Colonic mucosa (tissue), 4 donors: ENCODE results near the gene RIMS3. TPM values are rescaled to one million over a fixed set of nuclear protein-coding genes. Genes with fewer than 3 reads are reported as not detected.
A peak's percentile ranks its signal among the peaks of the same experiment; 100 is the strongest.

Experiments
- DNase-seq: peaks from one replicate; pipeline ENCODE4 v3.0.0-alpha.2; 2020
- H3K27ac ChIP-seq: fragments of 200-600 bp; one replicate; pipeline ENCODE4 v1.8.0; 2021
- H3K27me3 ChIP-seq: fragments of 200-600 bp; one replicate; pipeline ENCODE4 v1.8.0; 2021
- H3K36me3 ChIP-seq: fragments of 200-600 bp; one replicate; pipeline ENCODE4 v1.8.0; 2021
- H3K4me1 ChIP-seq: fragments of 200-600 bp; one replicate; pipeline ENCODE4 v1.8.0; 2021; ENCODE audit warnings: mild to moderate bottlenecking
- H3K4me3 ChIP-seq: fragments of 200-600 bp; one replicate; pipeline ENCODE4 v1.8.0; 2021
- H3K9ac ChIP-seq, 2 donors: one replicate each; pipeline ENCODE4 v1.7.0; 2013; ENCODE audit warnings: control low read depth in 2 of 2, low read depth in 2 of 2, low read length in 2 of 2
- H3K9me3 ChIP-seq: fragments of 200-600 bp; one replicate; pipeline ENCODE4 v1.8.0; 2021
- CTCF ChIP-seq: fragments of 200-600 bp; IDR thresholded peaks from one replicate; pipeline ENCODE4 v1.8.0; 2022; ENCODE audit warnings: antibody characterized with exemption, mild to moderate bottlenecking
- intact Hi-C: fragments of 100-400 bp; cut with DNase I; formaldehyde crosslinking; loops from one replicate; pipeline ENCODE4 v1.14.1; 2022
- total RNA-seq, 2 donors: library from RNA; stranded (reverse); fragmentation: NEBNext Ultra II Directional in 1 of 2; extraction: Animal tissue kit (Norgen Biotek cat#: 25700) in 1 of 2; gene quantifications; one replicate each; pipeline ENCODE4 v1.2.1, GENCODE V29; 2021
- donor health status: healthy.
- donor health status: DM: no; HTN: no; CAD: no.
- donor health status: DM: no; HTN: no; CAD: no.

RIMS3 gene
- total RNA-seq, 2 donors from 2014 or later = 7.0 to 9.5 TPM

- Histone ChIP-seq H3K27me3 (no peaks in the 10 kb centered on the region), H3K4me3 (no peak overlapping the region), H3K9me3 (no peaks in the 10 kb centered on the region), H3K4me1 (no peaks in the 10 kb centered on the region), H3K27ac (no peak overlapping the region), H3K9ac (no peak overlapping the region), H3K36me3 (no peaks in the 10 kb centered on the region)
- intact Hi-C loops = loop anchor here (10.0 kb wide), 1 partner anchor 165 kb away; no protein-coding TSS in a partner anchor
- TF ChIP-seq CTCF = no peak
- DNase-seq = no peak
Observed at GRCh38 chr1:40679165-40679953, 13.9 kb upstream of the RIMS3 start.

GRCh38 chr1:40676501-40676900 is 11.0 kb upstream of the RIMS3 start:
- no peak overlapping the region for H3K27ac ChIP-seq
- H3K4me3 ChIP-seq = no peak overlapping the region
- H3K36me3 ChIP-seq = no peaks in the 10 kb centered on the region
- TF ChIP-seq CTCF = no peak
- H3K9ac ChIP-seq = no peak overlapping the region
- intact Hi-C loops = loop anchor here (10.0 kb wide), 1 partner anchor 168 kb away; no protein-coding TSS in a partner anchor
- H3K4me1 ChIP-seq = no peaks in the 10 kb centered on the region
- H3K9me3 ChIP-seq = no peaks in the 10 kb centered on the region
- H3K27me3 ChIP-seq = no peaks in the 10 kb centered on the region
- no peak for DNase-seq

GRCh38 chr1:40673452-40673851 is 8.0 kb upstream of the RIMS3 start:
- Histone ChIP-seq H3K27ac (no peak overlapping the region), H3K4me3 (no peak overlapping the region), H3K4me1 (peaks cover 4% of the 10 kb centered on the region), H3K9ac (no peak overlapping the region), H3K9me3 (no peaks in the 10 kb centered on the region), H3K36me3 (no peaks in the 10 kb centered on the region), H3K27me3 (no peaks in the 10 kb centered on the region)
- intact Hi-C loops = loop anchor here (10.0 kb wide), 1 partner anchor 171 kb away; no protein-coding TSS in a partner anchor
- DNase-seq = no peak
- no peak for TF ChIP-seq CTCF

GRCh38 chr1:40668769-40669525 is 3.5 kb upstream of the RIMS3 start:
- intact Hi-C loops = loop anchor here (5.0 kb wide), 3 partner anchors 42 to 193 kb away; partner anchors contain the start of gene CITED4
- Histone ChIP-seq H3K4me1 (peaks cover 4% of the 10 kb centered on the region), H3K27me3 (no peaks in the 10 kb centered on the region), H3K36me3 (no peaks in the 10 kb centered on the region), H3K9me3 (no peaks in the 10 kb centered on the region), H3K9ac (peak overlapping the region; percentile 17 to 40), H3K27ac (no peak overlapping the region), H3K4me3 (no peak overlapping the region)
- peak; percentile 96 for TF ChIP-seq CTCF
- peak; percentile 88 for DNase-seq

DNA sequence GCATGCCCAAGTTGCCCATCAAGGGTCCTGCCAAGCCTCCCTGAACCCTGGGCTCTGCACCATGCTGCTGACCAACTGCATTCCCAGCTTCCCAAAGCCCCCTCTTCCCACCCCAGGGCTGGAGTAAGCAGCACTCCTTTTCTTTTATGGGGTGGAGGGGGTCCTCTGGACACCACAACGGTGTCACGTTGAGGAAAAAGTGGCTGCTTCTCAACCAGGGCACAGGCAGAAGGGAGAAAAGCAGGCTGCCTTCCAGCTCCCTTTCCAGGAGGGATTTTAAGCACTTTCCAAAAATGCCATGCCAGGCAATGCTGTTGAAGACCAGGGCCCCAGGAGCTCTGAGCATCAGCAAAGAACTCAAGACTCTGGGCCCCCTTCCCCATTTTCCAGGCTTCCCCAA is 691 bp downstream of the RIMS3 start:
- no peaks in the 10 kb centered on the region for H3K36me3 ChIP-seq
- no peak for TF ChIP-seq CTCF

More for the DNA sequence above, 691 bp downstream of the RIMS3 start:
- Histone ChIP-seq H3K27ac (no peak overlapping the region), H3K9ac (peak overlapping the region in 1 of 2 donors; percentile 34), H3K4me3 (peak overlapping the region; percentile 68), H3K4me1 (peaks cover 4% of the 10 kb centered on the region), H3K27me3 (no peaks in the 10 kb centered on the region), H3K9me3 (no peaks in the 10 kb centered on the region)
- intact Hi-C loops = loop anchor here (5.0 kb wide), 3 partner anchors 37 to 198 kb away; partner anchors contain the start of gene CITED4
- no peak for DNase-seq
